Inflammatory macrophage (primary cell): ENCODE measurements around the gene NRIP1.

Source experiments
- DNase-seq, 2 donors: peaks; one replicate each; pipeline ENCODE4 v3.0.0-alpha.2; 2020 to 2022

Gene NRIP1

GRCh38 chr21:15063814-15064575 lies 805 bp downstream of the NRIP1 start:
- DNase-seq: peak in 1 of 2 donors; percentile 21

DNA sequence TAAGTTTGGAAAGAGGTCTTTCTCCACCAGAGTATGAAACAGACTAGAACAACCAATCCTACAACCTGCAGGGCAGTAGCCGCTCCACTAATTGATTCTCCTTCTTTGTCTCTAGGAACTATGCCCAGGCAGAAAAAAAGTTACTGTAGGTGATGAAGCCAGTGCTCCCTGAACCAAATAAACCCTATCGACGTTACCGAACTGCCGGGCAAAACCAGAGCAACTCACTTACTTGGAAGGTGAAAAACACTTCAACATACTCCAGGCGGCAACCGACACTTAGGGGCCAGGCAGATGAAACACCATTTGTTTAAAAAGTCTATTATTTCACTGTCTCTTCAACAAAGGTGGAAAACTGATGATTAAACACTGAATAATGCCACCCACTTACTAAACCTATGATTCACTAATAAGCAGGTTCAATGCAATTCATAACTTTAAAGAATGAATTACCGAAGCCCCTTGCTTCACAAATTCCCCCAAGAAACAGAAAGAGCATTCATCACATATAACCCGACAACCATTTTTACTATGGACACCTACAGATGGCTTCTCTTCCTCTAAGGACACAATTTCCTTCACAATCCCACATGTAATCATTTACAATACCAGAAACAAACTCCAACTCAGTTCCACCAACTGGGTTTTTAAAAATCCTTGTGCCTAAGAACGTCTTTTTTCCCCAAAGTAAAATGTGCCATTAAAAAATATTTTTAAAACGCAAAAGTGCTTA lies 1.6 kb downstream of the NRIP1 start:
- no peak for DNase-seq

- peak in 1 of 2 donors; percentile 43 for DNase-seq
These were observed 2.2 kb downstream of the NRIP1 start for GRCh38 chr21:15062606-15062965.

GRCh38 chr21:15061747-15062605 lies 2.8 kb downstream of the NRIP1 start:
- no peak for DNase-seq

DNA sequence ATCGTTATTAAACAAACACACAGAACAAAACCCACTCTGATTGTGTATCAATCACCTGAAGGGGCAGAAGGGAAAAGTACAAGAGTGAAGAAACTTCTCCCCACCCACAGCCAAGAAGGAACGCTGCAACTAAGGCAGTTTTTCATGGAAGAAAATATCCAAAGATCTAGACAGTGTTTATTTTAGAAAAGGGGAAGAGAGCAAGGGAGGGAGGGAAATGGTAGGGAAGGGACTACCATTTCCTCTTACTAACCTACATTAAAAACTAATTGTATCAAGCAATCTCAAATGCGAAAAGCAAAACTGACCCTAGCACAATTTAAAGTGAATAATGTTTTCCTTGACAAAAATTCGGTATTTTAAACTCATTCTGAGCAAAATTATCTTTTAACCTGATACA lies 3.5 kb downstream of the NRIP1 start:
- DNase-seq: peak in 1 of 2 donors; percentile 22

- DNase-seq: no peak
These were observed 4.1 kb downstream of the NRIP1 start for GRCh38 chr21:15060543-15061175.

- DNase-seq: no peak
These were observed 5.4 kb downstream of the NRIP1 start for GRCh38 chr21:15059397-15059796.

GRCh38 chr21:15058854-15059263 lies 5.9 kb downstream of the NRIP1 start:
- DNase-seq: no peak

DNA sequence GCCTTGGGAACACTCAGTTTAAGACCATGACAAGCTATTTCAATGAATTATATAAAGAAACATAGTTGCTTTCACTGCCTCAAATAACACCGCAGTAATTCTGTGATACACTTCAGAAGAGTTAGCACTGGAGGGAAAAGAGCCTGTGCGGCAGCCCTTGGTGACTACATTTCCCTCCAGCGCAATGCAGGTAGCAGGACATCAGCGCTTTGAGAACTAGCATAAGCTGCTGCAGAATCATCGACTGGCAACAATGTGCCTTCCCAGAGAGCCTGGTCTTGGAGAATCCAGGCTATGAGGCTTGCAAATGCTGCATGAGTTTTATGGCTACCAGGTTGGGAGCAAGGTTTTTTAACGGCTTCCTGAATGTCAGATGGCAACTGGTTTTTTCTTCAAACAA lies 7.5 kb downstream of the NRIP1 start:
- DNase-seq: no peak

DNA sequence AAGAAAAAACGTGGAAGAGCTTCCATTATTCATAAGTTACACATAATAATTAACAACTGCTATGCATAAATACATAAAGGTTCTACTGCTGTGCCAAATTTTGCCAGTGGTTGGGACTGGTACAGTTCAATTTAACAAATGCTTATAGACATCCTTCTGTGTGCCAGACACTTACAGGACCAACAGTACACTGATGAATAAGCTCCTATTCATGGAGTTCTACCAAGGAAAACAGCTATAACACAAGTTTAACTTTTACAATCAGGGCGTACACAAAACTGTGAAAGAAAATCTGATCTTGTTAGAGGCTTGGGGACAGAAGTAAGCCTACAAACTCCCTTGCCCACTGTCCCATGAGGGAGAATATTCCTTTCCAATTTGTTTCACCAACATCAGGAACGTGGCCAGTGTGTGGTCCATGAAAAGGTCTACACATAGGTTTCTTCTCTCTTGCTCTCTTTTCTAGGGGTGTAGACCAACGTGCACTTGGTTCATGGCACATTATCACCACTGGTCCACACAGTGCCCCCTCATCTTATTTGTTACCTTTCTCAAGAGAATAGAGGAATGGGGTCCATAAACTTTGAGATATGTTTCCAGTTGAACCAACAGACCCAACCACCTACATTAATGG lies 10.1 kb downstream of the NRIP1 start:
- DNase-seq: no peak

DNA sequence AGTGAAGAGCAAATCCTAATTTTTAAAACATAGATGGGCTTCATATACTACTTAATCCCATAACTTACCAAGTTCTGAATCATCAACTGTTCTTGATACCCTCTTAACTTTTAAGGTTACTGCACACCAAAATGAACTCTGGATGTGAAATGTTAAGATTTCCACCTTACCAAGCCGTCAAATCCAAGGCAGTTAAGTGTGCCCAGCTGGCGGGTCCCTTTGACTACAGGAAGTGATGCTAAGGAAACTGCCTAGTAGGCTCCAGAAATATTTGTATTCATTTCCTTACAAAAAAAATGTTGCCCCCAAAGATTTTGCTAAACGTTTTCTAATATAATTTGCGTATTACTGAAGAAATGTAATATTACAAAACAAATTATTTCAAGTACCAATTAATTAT lies 10.7 kb downstream of the NRIP1 start:
- no peak for DNase-seq

GRCh38 chr21:15053500-15053899 lies 11.3 kb downstream of the NRIP1 start:
- no peak for DNase-seq

- DNase-seq: no peak
These were observed 12.4 kb downstream of the NRIP1 start for GRCh38 chr21:15052459-15052763.

DNA sequence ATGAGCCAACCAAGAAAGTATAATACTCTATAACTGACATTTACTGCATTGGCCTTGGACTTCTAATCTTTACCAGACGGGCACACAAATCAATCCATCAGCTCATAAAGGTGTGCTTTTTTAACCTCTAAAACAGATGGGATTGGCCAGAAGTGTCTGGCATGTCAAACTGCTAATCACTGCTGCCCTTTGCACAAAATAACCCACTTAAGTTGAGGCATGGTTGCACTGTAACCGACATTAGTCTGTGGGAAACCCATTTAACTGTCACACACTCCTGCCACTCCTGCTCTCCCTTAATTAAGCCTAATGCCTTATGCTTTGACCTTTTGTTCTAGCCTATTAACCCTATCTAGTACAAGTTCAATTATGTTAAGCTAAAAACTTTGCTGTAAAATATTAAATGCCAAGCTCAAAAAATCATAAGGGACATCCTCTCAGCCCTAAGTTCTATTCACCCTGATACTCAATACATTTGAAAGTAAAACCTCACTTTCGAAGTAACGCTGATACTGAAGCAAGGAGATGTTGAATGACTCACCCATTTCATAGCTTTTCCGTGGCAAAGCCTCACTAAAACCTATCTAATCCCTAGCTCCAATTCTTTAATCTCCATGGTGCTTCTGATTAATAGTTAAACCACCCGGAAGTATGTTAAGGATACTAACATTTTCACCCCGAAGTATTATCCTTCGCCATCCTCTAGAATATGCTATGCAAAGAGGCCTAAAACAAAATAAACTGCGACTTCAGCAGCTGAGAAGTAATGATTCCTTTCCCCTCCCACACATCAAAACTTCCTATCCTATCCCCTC lies 12.9 kb downstream of the NRIP1 start:
- DNase-seq: no peak

DNA sequence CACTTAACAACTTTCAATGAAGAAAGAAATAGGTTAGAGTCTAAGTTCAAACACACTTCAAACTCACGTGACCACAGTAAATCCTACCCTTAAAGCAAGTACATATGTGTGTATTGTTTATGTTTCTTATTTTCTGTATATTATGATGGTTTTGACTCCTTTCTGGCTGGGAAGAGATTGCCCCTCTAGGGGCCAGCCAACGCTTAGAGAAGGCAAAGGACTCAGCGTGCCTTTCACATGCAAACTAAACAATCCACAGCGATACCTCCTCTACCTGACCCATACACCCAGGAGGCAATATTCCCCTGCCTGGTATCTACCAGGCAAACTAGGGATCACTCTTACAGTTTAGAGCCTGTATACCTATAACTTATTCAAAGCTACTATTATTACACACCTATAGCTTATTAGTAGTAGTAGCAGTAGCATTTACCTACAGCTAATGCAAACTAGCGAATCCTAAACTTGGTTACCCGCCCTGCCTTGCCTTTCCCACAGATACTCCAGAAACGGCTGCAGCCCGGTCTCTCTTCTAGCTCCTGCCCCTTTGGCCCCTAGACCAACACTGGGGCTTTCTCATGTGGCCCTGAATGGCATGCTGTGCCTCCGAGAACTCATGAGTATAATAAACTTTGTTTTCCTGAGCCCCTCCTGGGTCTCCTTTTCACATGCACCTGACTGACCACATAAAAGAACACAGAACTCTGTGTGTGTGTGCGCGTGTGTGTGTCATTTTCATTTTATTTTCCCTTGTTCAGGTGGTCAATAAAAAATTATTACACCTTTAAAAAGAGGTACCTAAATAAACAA lies 14.0 kb downstream of the NRIP1 start:
- DNase-seq: no peak

- no peak for DNase-seq
These were observed 19.8 kb downstream of the NRIP1 start for GRCh38 chr21:15045017-15045416.

DNA sequence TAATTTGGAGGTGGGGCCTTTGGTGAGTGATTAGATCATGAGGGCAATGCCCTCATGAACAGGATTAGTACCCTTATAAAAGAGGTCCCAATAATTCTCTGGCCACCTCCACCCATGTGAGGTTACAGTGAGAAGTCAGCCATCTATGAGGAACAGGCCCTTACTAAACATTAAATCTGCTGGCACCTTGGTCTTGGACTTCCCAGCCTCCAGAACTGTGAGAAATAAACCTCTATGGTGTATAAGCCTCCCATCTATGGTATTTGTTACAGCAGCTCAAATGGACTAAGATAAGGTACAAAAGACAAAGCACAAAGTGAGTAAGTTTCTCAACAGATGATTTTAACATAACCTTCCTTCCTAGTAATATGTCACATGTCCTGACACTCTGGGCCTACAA lies 22.3 kb downstream of the NRIP1 start:
- DNase-seq: no peak

GRCh38 chr21:15039607-15040299 lies 25.0 kb downstream of the NRIP1 start:
- DNase-seq: no peak

DNA sequence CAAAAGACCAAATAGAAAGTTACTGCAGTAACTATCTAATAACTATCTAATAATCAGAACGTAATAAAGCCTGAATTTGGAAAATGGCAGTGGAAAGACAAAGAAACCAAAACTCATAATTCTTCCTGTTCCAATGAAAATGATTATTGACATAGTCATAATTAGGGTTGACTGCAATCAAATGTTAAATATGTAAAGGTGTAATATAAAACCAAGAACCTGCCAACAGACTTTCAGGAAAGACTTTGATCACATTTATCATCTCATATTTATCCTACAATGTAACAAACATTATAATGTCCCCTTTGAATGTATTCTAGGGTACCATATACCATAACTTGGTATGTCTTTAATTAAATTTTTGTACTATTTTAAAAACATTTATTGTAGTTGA lies 26.9 kb downstream of the NRIP1 start:
- no peak for DNase-seq
